Type B pancreatic cell (in vitro differentiated cells): ENCODE data around the gene CARD14. TPM values are rescaled to one million over a fixed set of nuclear protein-coding genes. Genes with fewer than 3 reads are reported as not detected.

Source experiments
- DNase-seq: peaks from one replicate; pipeline ENCODE4 v3.0.0; 2021; ENCODE audit warnings: mixed read lengths; ENCODE audit not compliant: unreplicated experiment; ENCODE audit errors: extremely low spot score
- H3K27ac Mint-ChIP-seq: 2 replicates; pipeline ENCODE4 v1.8.0; 2021; ENCODE audit warnings: mild to moderate bottlenecking, mixed read lengths
- H3K27me3 Mint-ChIP-seq: 2 replicates; pipeline ENCODE4 v1.8.0; 2021; ENCODE audit warnings: mixed read lengths
- H3K36me3 Mint-ChIP-seq: 2 replicates; pipeline ENCODE4 v1.8.0; 2021; ENCODE audit warnings: mixed read lengths
- H3K4me1 Mint-ChIP-seq: one replicate; pipeline ENCODE4 v1.8.0; 2021; ENCODE audit warnings: mixed read lengths; ENCODE audit not compliant: unreplicated experiment
- H3K4me3 Mint-ChIP-seq: 2 replicates; pipeline ENCODE4 v1.8.0; 2021; ENCODE audit warnings: mild to moderate bottlenecking, mixed read lengths
- H3K9me3 Mint-ChIP-seq: 2 replicates; pipeline ENCODE4 v1.8.0; 2021; ENCODE audit warnings: mixed read lengths
- CTCF ChIP-seq: fragments of 200-600 bp; sonication (generic); conservative IDR thresholded peaks from 2 replicates; pipeline ENCODE4 v1.5.0; 2021; ENCODE audit warnings: antibody characterized with exemption, mild to moderate bottlenecking
- total RNA-seq: library from RNA; stranded (reverse); gene quantifications from 2 replicates; pipeline ENCODE4 v1.2.1, GENCODE V29; 2021; ENCODE audit warnings: low replicate concordance

The CARD14 gene
- total RNA-seq, 1 donor from 2014 or later: 1.9 TPM

GRCh38 chr17:80125656-80126448 lies 44.0 kb upstream of the CARD14 start:
- H3K9me3 Mint-ChIP-seq: no peaks in the 10 kb centered on the region
- H3K27ac Mint-ChIP-seq: no peak overlapping the region
- no peaks in the 10 kb centered on the region for H3K36me3 Mint-ChIP-seq
- DNase-seq: no peak
- H3K27me3 Mint-ChIP-seq: no peaks in the 10 kb centered on the region
- H3K4me3 Mint-ChIP-seq: no peak overlapping the region
- peaks cover 16% of the 10 kb centered on the region for H3K4me1 Mint-ChIP-seq
- no peak for TF ChIP-seq CTCF

- Mint-ChIP-seq H3K4me1 (peaks cover 16% of the 10 kb centered on the region), H3K9me3 (no peaks in the 10 kb centered on the region), H3K4me3 (no peak overlapping the region), H3K36me3 (no peaks in the 10 kb centered on the region), H3K27ac (no peak overlapping the region), H3K27me3 (no peaks in the 10 kb centered on the region)
- no peak for TF ChIP-seq CTCF
- DNase-seq: no peak
Measured at GRCh38 chr17:80126449-80126715, 43.4 kb upstream of the CARD14 start.

GRCh38 chr17:80129006-80129565 lies 40.7 kb upstream of the CARD14 start:
- no peak for TF ChIP-seq CTCF
- Mint-ChIP-seq H3K4me1 (peaks cover 13% of the 10 kb centered on the region), H3K27me3 (no peaks in the 10 kb centered on the region), H3K27ac (no peak overlapping the region), H3K9me3 (no peaks in the 10 kb centered on the region), H3K4me3 (no peak overlapping the region), H3K36me3 (peaks cover 6% of the 10 kb centered on the region)
- DNase-seq: no peak

- Mint-ChIP-seq H3K27me3 (no peaks in the 10 kb centered on the region), H3K36me3 (peaks cover 10% of the 10 kb centered on the region), H3K4me3 (no peak overlapping the region), H3K9me3 (no peaks in the 10 kb centered on the region), H3K4me1 (peaks cover 5% of the 10 kb centered on the region), H3K27ac (no peak overlapping the region)
- no peak for TF ChIP-seq CTCF
- DNase-seq: no peak
Measured at GRCh38 chr17:80130992-80131391, 38.8 kb upstream of the CARD14 start.

- H3K27me3 Mint-ChIP-seq: no peaks in the 10 kb centered on the region
- peaks cover 15% of the 10 kb centered on the region for H3K36me3 Mint-ChIP-seq
- H3K9me3 Mint-ChIP-seq: no peaks in the 10 kb centered on the region
- DNase-seq: no peak
- H3K4me3 Mint-ChIP-seq: no peak overlapping the region
- no peak for TF ChIP-seq CTCF
- no peaks in the 10 kb centered on the region for H3K4me1 Mint-ChIP-seq
- no peak overlapping the region for H3K27ac Mint-ChIP-seq
Measured at GRCh38 chr17:80132906-80133625, 36.8 kb upstream of the CARD14 start.
